Endothelial cell of hepatic sinusoid (primary cell): ENCODE results near the gene MED12L.
"Not testable (repeated sequence)": the region's sequence is repeated elsewhere in the genome, so short reads cannot be mapped to it uniquely, and the experiment has no call there.

ENCODE experiments used
- in situ Hi-C: cut with HindIII; loops from 2 replicates; pipeline ENCODE4 v1.10.0; 2017; ENCODE audit warnings: low sequenced_read_pairs

The MED12L gene

DNA sequence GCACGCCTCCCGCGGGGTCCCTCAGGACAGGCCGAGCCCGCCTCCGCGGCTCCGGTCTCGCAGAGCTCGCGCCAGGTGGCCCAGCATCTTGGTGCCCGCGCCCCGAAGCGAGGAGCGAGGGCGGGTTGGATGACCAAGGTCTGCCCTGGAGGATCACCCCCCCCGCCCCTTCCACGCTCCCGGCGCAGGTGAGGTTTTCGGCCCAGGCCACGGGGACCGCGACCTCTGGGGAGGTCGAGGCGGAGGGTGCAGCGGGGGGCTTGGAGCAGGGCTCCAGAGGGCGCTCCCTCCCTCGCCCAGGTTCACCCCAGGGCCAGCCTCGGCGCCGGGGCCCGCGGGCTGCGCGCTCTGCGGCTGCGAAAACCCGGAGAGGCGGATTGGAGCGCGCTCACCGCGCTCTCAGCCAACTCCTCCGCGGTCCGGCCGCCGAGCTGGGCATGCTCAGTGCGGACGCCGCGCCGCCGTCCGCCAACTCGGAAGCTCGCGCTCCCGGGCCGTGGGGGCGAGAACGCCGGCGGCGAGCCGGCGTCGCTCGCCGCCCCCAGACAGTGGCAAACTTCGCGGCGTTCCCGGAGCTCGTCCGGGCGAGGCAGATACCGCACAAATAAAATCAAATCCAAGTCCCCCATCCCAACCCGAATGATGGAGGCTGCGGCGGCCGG lies at the start of gene MED12L:
Gene MED12L (plus strand): TSS at position 438 of the 662 bp plus-strand sequence. CDS start 1,263 bp downstream, outside the sequence.
- in situ Hi-C loops, result no loop called here

DNA sequence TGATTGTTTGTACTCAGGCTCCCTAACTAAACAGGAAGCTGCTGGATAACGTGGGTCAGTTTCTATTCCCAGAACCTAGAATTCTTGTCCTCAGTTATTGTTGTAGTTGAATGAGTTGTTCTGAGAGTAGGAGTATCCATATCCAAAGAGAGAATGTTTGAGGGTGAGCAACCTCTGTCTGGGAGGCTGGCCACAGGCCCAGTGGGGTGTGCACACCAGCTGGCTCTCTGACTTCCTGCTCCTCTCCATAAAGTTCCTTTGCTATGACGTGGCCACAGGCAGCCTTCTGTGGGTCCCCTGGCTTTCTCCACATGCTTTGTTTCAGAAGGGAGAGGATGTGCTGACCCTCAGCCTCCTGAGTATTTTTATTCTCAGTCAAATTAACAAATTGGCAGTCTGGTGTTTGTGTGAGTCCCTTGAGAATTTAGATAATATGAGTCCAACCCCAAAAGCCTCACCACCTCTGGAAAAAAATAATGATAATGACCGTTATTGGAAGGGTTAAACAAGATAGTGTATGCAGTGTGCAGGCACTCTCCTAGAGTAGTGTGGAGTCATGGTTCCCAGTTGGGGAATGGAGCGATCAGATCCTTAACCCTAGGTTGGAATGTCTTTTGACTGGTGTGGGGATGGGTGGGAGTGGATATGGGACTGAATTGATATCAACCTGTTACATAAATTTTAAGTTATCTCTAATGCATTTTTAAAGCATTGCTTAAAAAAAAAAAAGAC lies 47.6 kb upstream of the MED12L start:
- in situ Hi-C loops, result no loop called here

GRCh38 chr3:151044706-151045105 lies 40.8 kb upstream of the MED12L start:
- in situ Hi-C loops, result no loop called here

DNA sequence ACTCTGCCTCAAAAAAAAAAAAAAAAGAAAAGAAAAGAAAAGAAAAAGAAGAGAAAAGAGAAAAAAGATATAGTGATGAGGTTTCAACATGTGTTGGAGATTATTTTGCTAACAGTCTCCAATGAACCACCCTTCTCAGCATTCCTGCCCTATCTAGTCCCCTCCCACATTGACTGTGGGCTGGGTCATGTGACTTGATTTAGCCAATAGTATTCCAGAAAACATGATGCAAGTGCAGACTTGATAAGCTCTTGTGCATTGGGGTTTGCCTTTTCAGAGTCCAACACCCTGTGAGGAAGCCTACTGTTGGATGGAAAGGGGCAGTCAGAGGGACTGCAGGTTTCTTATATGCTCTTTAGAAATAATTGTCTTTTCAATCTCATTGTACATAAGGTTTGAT lies 37.8 kb upstream of the MED12L start:
- in situ Hi-C loops, result no loop called here

DNA sequence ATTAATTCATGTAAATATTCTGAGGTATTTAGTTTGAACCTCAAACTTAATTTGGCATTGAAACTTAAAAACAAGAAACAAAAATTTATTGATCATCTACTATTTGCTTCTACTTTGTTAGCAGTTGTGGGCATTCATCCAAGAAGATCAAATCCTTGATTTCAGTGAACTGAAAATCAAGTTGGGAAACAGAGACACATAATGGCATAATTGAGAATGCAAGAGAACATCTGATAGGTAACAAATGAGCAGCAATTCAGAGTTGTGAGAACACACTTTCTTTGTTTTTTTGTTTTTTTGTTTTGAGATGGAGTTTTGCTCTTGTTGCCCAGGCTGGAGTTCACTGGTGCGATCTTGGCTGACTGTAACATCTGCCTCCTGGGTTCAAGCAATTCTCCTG lies 33.9 kb upstream of the MED12L start:
- in situ Hi-C loops, result no loop called here

DNA sequence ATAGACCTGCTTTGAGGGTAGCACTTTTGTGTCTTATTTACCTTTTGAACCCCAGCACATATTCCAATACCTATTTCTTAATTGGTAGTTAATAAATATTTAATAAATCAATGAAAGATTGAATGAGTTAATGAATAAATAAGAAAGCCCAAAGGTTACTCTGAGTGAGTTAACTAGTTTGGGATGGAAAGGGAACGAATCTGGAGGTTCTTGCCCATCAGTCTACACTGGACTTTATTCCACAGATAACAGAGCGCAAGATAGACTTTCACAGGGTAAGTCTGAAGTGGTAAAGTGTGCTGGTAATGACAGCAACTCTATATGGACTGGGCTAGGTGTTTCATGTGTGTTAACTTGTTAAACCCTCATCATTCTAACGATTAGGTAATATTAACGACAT lies 33.1 kb upstream of the MED12L start:
- in situ Hi-C loops, result no loop called here

GRCh38 chr3:151052756-151053155 lies 32.7 kb upstream of the MED12L start:
- in situ Hi-C loops, result no loop called here

- in situ Hi-C loops, result no loop called here
These were observed 26.7 kb upstream of the MED12L start for GRCh38 chr3:151058740-151059139.

GRCh38 chr3:151062611-151063010 lies 22.9 kb upstream of the MED12L start:
- in situ Hi-C loops, result no loop called here

DNA sequence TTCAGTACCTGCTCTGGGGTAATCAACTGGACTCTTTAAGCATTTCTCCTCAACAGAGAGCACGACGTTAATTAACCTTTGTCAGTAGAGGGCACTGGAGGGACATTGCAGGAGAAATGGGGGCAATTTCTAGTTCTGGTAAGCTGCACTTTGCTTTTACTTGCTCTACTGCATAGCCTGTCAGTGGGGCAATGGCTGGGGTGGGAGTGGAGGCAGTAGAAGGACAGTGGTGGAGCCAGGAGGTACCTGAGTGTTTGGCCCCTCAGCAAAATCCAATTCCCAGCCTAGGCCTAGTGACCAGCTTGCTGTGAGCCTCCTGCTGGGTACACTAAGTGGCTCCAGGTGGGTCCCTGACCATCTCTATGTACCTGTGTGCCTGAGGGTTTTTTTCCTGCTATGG lies 18.3 kb upstream of the MED12L start:
- in situ Hi-C loops, result no loop called here

- in situ Hi-C loops, result not testable (repeated sequence)
These were observed 12.6 kb upstream of the MED12L start for GRCh38 chr3:151072842-151073241.

DNA sequence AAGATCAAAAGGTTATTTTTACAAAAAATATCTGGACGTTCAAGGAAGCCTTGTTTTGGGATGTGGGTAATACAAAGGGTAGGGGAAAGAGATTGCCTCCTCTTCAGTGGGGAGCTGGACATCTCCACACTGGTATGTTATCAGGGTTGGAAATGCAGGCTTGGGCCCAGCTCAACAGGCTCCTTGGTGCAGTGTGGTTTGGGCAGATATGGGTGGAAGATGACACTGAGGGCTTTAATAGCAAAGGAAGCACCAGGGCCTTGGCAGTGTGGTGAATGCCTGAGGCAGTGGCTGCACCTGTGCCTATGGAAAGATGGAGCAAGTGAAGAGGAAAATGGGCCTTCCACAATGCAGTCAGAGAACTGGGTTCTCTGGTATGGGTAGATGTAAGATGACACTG lies 11.2 kb upstream of the MED12L start:
- in situ Hi-C loops, result no loop called here

DNA sequence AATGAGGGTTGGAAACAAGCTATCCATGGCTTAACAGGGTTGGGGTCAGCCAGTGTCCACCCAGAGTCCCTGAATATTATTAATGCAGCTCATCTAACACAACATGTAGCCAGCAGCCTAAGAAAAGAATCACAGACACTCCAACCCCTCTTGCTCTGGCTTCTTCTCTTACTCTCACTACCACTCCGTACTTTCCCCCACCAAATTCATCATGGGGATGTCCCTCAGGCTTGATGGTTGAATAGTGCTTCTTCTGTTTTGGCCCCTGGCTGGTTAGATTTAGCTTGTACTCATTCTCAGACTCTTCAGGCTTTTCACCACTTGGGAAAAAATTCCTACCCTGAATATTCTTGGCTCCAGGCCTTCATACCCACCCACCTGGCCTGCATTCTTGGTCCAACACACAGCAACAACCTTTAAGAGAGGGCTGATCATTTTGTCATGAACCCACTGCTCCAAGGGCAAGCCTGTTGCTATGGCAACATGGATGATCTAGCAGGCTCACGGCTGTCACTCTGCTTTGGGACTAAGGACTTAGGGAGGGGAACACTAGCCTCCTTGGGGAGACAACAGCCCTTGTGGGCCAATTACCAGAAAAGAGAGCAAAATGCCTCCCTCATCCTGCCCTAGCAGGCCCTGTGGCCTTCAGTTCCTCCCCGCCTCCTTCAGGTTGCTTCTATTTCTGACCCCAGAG lies 9.4 kb upstream of the MED12L start:
- in situ Hi-C loops, result no loop called here

DNA sequence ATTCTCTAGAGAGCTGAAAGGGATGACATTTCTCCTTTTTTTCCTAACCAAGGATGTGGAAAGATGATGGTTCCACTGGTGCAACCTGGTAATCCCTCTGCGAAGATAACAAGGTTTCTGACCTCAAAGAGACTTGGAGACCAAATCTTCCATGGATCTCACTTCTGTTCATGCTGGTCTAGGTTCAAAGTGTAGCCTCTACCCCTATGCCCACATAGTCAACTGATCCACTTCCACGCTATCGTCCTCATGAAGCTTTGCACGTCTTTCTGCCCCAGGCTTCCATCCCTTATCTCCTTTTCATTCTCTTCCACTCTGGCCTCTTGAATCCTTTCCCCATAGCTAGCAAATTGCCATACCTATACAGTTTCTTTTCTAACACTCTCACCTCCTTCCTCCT lies 8.8 kb upstream of the MED12L start:
- in situ Hi-C loops, result no loop called here

DNA sequence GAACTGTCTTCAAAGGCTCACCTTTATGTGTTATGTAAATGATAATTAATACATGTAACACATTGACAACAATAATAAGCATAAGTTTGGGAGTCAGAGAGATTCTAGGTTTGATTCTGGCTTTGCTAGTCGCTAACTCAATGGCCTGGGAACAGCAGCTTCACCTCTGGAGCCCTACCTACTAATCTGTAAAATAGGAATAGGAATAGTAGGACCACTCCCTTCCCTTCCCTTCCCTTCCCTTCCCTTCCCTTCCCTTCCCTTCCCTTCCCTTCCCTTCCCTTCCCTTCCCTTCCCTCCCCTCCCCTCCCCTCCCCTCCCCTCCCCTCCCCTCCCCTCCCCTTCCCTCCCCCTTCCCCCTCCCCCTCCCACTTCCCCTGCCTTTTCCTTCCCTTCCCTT lies 4.4 kb upstream of the MED12L start:
- in situ Hi-C loops, result not testable (repeated sequence)

DNA sequence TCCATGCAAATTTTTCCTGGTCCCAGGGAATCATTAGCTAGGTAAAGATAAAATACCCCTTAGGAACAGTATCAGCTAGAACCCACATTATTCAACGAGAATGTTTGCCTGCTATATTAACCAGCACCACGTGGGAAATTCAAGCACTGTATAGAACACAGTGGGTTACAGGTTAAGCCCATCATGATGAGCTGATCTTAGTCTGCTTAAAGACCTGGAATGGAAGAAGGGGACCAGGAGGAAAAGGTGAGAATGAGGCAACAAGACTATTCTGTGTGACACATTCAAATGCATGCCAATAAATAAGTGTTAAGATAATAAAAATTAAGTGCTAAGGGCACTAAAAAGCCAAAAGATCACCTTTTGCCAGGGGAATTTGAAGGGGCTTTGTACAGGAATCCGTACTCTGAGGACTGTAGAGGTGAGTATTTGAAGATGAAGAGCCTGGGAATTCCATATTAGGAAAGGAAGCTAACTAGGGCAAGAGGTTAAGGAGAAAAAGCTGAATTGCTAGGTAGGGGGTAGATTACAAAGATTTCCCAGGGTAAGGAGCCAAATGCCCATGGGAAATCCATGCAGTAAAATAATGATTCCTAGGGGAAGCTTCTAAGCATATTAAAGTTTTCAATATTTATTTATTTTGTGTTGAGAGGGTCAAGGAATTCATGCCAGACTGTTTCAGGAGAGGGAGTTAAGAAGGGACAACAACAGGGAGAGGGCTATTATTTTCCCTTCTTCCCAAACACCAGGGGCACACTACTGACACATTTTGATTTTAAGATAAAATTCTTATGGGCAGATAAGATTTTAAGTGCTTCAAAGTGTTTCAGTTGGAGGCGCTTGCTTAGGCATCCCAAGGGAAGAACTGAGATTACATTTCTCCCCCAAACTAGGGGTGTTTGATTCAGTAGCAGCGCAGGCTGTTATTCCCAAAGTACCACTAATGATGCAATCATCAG lies 2.3 kb upstream of the MED12L start:
- in situ Hi-C loops, result no loop called here

DNA sequence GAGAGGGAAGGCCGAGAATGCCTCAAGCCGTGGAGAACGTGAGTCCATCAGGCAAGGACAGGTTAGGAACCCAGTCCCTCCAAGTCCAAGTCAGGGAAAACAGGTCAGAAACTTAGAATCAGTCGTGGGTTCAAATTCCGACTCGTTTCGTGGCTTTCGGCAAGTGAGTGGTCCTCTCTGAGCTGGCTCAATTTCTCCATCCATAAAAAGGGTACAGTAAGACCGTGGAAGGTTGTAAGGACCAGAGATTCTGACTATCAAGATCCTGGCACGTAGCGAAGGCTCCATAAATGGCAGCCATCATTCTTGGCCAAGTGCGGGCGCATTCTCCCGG lies 604 bp upstream of the MED12L start:
- in situ Hi-C loops, result no loop called here

DNA sequence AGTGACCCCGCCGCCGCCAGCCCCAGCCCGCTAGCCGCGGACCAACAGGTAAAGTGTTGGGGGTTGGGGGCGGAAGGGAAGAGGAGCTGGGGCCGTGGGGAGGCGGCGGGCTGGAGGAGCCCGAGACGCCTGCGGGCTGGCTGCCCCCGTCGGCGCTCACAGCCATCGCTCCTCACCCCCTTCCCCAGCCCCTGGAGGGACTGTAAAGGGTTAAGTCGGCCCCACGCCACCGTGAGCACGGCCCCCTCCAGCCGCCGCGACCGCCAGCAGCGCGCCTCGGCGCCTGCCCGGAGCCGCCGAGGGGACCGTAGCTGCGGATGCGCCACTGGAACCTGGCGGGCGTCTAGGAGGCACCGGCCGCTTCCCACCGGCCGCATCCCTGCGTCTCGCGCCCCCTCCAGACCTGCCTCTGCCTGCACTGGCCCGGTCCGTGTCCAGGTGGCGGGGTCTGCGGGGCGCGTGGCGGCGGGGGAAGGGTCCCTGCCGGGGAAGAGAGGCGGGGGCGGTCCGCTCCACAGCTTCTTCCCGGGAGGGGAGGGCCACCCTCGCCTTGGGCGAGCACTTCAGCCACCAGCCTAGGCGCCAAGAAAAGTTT lies 522 bp downstream of the MED12L start:
- in situ Hi-C loops, result no loop called here

DNA sequence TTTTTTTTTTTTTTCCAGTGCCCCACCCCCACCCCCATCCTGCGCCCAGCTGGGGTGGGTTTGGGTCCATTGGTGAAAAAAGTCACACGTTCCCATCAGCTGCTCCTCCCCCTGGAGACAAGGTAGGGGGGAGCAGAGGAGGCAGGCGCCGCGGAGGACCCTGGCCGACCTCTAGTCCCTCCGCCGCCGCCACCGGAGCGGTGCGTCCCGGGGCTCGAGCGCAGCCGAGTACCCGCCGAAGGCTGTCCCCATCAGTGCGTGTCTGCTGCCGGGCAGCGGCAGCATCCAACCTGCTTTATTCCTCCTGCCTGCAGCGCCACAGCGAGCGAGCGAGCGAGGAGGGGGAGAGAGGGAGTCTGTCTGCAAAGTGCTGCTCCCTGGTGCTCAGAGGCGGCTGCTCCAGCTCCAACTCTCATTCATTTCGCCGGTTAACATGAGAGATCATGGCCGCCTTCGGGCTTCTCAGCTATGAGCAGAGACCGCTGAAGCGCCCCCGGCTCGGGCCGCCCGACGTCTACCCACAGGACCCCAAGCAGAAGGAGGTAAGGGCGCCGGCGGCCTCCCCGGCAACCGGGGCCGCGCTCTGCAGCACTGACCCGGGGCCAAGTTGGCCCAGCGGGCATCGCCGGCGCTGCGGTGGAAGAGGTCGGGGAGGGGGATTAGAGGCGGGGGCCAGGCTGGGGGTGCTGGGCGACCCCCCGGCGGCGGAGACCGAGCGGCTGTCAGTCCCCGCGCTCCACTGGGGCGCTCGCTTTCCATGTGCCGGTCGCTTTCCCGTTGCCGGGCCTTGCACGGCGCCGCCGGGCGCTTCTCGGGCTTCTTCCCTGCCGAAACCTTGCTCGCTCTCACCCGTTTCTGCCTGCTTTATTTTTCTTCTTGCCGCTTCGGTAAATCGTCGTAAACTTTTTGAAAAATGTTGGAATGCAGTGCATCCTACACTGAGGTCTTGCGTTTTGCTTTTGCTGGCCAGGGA lies 1.3 kb downstream of the MED12L start:
- in situ Hi-C loops, result no loop called here
